HG03039 (cell line): ENCODE measurements around the gene AGPAT3.

Source experiments
- ATAC-seq: cut with Tn5 transposase; IDR thresholded peaks from one replicate; pipeline ENCODE4 v1.9.1; 2021; ENCODE audit warnings: mild to moderate bottlenecking, moderate library complexity; ENCODE audit not compliant: unreplicated experiment

The AGPAT3 gene

GRCh38 chr21:43905726-43906455, 40.9 kb downstream of the AGPAT3 start:
- ATAC-seq = no peak

DNA sequence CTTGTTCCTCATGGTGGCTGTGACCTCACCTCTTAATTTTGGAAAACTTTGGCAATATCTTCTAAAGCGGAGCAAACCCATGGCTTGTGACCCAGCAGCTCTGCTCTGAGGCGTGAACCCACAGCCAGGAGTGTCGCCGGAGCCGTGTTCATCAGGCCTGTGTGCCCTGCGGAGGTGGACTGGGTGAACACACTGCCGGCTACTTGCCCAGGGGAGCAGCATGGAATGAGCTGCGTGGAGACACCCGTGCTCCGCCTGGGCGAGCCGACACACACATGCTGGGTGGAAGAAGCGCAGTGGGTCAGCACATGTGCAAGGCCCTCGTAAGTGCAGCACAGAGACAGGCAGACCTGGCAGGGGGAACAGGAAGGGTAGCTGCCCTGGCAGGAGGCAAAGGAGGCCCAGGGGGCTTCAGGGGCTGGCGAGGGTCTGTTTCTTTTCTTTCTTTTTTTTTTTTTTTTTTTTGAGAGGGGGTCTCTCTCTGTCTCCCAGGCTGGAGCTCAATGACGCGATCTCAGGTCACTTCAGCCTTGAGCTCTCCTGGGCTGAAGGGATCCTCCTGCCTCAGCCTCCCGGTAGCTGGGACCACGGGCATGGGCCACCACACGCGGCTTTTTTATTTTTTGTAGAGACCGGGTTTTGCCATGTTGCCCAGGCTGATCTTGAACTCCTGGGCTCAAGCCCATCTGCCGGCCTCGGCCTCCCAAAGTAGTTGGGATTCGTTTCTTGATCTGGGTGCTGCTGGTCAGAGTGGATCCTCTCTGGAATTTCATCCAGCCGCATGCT, 41.8 kb downstream of the AGPAT3 start:
- ATAC-seq = no peak

GRCh38 chr21:43907751-43908150, 42.7 kb downstream of the AGPAT3 start:
- ATAC-seq = no peak

GRCh38 chr21:43908167-43908566, 43.1 kb downstream of the AGPAT3 start:
- no peak for ATAC-seq

DNA sequence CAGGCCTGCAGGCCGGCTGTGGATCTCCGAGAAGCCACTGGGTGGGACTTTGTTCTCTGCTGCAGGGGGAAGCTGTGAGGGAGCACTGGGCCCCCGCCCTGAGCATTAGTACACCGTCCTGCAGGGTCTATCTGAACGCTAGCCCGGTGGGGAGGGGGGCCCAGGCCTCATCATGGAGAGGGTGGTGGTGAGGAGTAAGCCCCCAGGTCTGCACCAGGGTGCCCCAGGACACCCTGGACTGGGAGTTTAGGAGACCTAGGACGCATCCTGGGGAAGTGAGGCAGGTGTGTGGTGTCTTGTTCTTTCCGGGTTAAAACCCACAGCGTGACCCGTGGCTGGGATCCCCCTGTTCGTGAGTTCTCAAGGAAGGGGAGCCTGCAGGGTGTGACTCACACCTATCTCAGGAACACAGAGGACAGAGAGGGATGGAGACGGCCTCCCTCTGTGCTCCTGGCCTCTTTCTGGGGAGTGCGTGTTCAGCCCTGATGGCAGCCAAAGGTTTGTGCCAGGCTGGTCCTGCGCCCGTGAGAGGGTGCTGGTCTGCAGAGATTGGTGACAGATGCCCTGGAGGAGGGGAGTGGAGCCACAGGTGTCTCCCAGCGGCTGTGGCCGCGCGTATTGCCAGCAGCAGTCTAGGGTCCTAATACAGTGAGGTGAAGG, 44.8 kb downstream of the AGPAT3 start:
- ATAC-seq = no peak

GRCh38 chr21:43910460-43910859, 45.4 kb downstream of the AGPAT3 start:
- ATAC-seq = no peak

- ATAC-seq = no peak
These were observed 46.3 kb downstream of the AGPAT3 start for GRCh38 chr21:43911015-43911934.

- ATAC-seq = no peak
These were observed 47.0 kb downstream of the AGPAT3 start for GRCh38 chr21:43911935-43912487.

DNA sequence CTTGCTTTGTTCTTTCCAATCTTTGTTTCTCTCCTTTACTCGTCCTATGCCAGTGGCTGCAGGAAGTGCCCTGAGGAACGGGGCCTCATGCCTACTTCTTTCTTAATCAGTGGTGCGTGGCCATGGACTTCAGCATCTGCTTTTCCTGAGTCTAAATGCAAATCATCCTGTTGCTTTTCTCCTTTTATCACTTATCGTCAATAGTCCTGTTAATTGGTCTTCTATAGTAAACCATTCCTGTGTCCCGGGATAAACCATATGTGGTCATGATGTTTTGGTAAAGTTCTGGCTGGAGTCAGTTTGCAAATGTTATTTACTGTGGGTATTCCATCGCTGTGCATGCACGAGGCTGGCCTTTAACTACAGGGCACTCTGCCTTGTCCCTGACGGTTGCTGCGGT, 47.5 kb downstream of the AGPAT3 start:
- ATAC-seq = no peak

GRCh38 chr21:43912910-43913309, 47.9 kb downstream of the AGPAT3 start:
- ATAC-seq = no peak

DNA sequence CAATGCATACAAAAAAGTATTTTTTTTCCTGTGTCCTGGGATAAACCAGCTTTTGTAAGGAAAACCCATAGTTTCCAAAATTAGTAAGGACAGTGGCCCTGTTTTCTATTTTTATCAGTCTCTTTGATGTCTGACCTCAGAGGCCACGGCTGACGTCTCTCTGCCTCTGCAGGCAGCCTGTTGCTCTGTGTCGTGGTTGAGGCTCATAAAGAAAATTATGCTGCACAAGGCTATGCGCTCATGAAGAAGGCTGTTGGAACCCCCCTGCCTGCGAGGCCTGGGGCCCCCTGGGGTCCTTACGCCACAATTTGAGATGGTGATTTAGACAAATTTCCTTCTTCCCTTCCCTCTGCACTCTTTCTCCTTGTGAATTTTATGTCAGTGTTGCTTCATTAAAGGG, 48.9 kb downstream of the AGPAT3 start:
- ATAC-seq = no peak

DNA sequence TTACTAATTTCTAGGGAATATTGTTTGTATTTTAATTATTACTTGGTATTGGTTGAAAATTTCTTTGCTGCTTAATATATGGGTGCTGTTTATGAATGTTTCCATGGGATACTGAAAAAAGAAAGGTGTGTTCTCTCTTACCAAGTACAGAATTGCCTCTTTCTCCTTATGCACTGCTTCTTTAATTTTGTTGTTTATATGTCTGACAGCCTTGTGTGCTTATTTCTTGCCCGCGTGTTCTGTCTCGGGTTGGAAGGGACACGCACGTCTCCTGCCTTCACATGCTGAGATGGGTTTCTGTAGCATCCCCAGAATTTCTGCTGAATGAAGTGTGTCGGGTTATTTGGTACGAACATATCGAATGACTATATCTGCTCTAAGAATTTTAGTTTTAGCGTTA, 51.1 kb downstream of the AGPAT3 start:
- no peak for ATAC-seq

DNA sequence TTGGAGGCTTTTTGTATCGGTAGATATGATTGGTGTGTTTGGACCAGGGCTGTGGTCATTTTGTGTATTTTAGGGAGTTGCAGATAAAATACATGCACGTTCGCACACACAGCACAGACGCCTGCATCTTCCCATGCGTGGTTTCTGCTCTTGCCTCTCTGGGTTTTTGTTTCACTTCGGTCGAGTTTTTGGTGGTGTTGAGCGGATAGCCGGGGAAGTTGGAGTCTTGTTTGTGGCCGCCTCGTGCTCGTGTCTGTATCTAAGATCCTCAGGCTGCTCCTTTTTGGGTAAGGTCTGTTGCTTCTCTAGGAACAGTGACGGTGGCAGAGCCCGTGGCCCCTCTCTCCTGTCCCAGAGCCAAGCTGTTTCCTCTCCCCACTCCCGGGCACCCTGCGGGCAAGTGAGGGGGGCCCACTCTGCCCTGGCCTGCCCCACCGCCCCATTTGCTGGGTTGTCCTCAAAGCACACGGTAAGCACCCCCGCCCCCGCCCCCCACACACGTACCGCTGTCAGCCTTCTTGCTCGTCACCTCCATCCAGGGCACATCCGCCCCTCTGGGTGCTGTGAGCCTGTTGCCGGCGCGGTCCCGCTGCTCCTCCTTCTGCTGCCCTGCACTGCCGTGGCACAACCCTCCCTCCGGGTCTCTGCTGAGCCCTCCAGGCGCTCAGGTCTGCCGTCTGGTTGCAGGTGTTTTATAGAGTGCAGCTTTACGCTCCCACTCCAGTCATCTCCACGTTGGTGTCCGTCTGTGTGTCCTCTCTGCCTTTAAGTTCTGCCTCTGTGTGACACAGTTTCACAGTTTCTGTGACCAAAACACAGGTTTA, 51.9 kb downstream of the AGPAT3 start:
- no peak for ATAC-seq

GRCh38 chr21:43917515-43918384, 52.7 kb downstream of the AGPAT3 start:
- ATAC-seq = no peak

GRCh38 chr21:43918385-43918947, 53.4 kb downstream of the AGPAT3 start:
- ATAC-seq = no peak

GRCh38 chr21:43919283-43919682, 54.3 kb downstream of the AGPAT3 start:
- no peak for ATAC-seq

DNA sequence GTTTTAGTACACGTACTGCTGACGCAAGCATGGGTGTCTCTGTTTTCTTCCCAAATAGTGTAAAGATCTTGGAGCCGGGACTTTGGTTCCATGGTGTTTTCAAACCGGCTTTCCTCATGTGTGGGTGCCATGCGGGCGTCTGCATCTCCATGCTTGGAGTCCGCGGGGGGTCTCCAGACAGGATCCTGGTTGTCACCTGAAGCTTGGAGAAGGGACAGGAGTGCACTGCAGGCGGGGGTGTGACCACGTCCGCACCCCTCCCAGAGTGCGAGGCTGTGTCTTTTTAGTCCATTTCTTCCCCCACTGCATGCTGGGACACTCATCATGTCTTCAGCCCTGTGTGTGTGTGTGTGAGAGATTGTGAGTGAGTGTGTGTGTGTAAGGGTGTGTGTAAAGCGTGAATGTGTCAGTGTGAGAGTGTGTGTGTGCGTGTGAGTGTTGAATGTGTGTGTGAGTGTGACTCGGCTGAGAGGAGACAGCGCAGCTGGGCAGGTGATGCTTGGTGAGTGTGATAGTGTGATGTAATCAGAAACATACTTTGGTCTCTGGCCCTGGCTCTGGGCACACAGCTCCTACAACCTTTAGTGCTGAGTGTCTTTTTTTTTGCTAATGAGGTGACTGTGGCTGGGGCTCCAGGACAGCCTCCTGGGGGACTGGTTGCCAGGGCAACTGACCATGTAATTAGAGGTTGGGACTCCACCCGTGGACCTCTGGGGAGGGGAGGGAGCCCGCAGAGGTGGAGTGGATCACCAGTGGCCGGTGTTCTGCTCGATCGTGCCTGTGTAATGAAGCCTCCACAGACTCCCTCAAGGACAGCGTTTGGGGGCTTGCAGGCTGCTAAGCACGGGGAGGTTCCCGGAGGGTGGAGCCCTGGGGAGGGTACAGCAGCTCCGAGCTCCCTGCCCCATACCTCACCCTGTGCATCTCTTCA, 55.1 kb downstream of the AGPAT3 start:
- no peak for ATAC-seq
